ENCODE measurements around the gene POMT2.

DNA sequence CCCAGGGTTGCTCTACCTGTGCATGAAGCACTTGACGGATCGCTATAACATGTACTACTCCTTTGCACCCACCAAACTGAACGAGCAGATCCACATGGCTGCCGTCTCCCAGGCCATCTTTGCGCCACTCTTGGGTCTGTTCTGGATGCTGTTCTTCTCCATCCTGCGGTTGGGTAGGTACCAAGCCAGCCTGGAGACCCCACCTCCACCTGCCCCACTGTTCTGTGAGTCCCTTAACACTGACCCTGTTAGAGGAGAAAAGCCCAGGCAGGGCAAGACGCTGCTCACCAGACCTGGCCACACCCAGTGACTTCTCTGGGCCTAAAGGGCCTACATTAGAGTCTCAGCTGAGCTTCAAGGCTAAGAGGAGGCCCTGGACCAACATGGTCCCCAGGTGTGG lies 71.4 kb downstream of the POMT2 start:
- TF ChIP-seq ZFP30 (CRISPR knock-in tag; IDR thresholded peaks at IDR 0.05) (no peak), OSR1 (CRISPR knock-in tag; IDR thresholded peaks at IDR 0.05) (no peak), ESRRG (CRISPR knock-in tag; IDR thresholded peaks at IDR 0.05) (no peak), PPARA (CRISPR knock-in tag; IDR thresholded peaks at IDR 0.05; ENCODE audit: borderline replicate concordance) (no peak), TCF4 (CRISPR knock-in tag; IDR thresholded peaks at IDR 0.05; ENCODE audit: borderline replicate concordance) (no peak), ARNTL (CRISPR knock-in tag; IDR thresholded peaks at IDR 0.05; ENCODE audit: borderline replicate concordance, low read depth) (no peak)
- TF ChIP-seq, protein P1, sequence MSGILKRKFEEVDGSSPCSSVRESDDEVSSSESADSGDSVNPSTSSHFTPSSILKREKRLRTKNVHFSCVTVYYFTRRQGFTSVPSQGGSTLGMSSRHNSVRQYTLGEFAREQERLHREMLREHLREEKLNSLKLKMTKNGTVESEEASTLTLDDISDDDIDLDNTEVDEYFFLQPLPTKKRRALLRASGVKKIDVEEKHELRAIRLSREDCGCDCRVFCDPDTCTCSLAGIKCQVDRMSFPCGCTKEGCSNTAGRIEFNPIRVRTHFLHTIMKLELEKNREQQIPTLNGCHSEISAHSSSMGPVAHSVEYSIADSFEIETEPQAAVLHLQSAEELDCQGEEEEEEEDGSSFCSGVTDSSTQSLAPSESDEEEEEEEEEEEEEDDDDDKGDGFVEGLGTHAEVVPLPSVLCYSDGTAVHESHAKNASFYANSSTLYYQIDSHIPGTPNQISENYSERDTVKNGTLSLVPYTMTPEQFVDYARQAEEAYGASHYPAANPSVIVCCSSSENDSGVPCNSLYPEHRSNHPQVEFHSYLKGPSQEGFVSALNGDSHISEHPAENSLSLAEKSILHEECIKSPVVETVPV (CRISPR knock-in tag; IDR thresholded peaks at IDR 0.05): no peak

Data from SK-N-SH treated with all-trans-retinoic acid at 6 μM for 48 hours (cell line).